Stimulated activated CD8-positive, alpha-beta memory T cell treated with anti-CD3 and anti-CD28 coated beads, Interleukin-15, amount 100 ng/mL, for 4 hours (primary cell): Measurements from ENCODE around the gene LSP1.
A peak's percentile ranks its signal among the peaks of the same experiment; 100 is the strongest.

ENCODE experiments used
- DNase-seq, 2 donors: peaks; one replicate each; pipeline ENCODE4 v3.0.0-alpha.2; 2020; ENCODE audit warnings: low read depth in 2 of 2

LSP1 gene

GRCh38 chr11:1836011-1836945 lies 16.6 kb upstream of the LSP1 start:
- no peak for DNase-seq

DNA sequence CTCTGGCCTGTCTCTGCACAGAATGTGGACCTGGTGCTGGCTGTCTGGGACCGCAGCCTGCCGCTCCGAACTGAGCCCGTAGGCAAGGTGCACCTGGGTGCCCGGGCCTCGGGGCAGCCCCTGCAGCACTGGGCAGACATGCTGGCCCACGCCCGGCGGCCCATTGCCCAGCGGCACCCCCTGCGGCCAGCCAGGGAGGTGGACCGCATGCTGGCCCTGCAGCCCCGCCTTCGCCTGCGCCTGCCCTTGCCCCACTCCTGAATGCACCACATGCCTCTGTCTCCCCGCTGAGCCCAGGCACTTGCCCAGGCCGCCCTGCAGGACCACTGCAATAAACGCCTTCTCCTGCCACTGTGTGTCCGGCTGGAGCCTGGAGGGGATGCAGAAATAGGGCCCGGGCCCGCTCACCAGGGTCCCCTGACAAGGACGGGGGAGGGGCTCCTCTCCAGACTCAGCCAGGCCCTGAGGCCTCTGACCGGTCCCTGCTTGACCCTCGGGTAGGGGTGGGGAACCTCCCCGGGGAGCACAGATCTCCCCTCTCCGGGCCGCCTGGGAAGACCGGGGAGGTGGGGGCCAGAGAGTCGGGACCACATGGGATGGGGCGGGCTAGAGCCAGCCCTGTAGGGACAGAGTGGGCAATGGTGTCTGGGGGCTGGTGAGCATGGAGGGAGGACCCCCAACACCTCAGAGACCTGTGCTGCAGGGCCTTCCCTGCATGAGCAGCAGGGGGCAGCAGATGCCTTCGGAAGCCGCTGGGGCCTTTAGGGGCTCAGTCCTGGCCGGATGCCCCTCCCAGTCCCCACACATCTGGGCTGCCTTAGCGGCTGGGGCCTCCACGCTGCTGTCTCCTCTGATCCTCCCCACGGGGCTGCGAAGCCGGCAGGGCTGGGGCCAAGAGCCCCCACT lies 15.5 kb upstream of the LSP1 start:
- DNase-seq, result peak; percentile 58 to 60

GRCh38 chr11:1838077-1838425 lies 14.8 kb upstream of the LSP1 start:
- DNase-seq, result no peak

DNA sequence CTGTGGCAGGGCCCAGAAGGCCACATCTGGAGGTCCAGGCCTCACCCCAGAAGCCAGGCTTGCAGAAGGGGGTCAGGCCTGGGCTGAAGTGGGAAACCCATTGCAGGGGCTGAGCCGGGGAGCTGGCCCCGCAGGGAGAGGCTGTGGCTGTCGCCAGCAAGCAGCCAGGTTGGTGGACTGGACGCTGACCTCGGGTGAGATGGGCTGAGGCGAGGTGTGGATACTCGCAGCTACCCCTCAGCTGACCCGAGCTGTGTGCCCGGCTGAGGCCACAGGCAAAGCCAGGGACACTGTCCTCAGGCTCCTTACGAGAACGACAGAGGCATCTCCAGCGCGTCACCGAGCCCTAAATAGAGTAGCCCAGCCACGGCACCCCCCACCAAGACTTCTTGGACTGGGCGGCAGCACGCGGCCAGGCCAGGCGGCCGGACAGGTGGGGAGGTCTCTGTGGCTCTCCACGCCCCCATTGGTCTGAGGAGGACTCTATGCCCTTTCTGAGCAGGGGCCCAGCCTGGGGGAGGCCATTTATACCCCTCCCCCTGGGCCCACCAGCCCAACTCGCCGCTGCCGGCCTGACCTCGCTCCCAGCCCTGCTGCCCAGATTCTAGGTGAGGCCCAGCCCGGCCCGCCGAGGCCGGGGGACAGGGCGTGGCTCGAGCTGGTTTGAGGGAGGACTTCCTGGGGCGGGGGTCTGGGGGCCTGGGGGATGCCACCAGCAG lies 14.3 kb upstream of the LSP1 start, which contains the start of gene TNNI2:
TSS of gene TNNI2 (plus strand) at position 556 of the 719 bp plus-strand sequence. CDS start 716 bp downstream, outside the sequence.
- no peak for DNase-seq

DNA sequence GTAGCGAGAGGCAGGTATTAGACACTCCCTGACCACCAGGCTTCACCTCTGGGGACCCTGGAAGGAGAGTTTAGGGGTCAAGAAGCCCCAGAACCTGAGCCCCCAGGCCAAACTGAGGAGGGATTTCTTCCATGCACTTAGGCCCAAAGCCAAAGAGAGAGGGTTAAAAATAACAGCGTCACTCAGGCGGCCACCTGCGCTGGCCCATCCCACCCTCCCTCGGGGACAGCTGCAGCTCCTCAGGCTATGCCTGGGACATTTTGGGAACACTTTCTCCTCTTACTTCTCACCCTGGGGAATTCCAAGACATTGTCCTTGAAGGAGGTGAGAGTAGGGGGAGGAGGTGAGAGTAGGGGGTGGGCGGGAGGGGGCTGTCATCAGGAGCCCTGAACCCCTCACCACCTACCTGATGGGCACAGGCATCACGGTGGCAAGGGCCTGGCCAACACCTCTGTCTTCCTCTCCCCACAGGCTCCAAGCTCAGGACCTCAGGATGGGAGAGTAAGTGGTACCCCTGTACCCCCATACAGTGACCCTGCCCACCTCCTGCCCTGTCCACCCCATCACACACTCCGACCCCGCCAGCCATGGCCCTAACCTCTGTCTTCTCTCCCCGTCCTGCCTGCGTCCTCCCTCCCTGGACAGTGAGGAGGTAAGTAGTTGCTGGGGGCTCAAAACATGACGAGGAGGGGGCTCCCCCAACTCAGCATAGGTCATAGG lies 13.5 kb upstream of the LSP1 start:
- DNase-seq, result no peak

GRCh38 chr11:1839924-1840779 lies 12.7 kb upstream of the LSP1 start:
- no peak for DNase-seq

- no peak for DNase-seq
Observed at GRCh38 chr11:1840780-1841480, 12.0 kb upstream of the LSP1 start.

- no peak for DNase-seq
Observed at GRCh38 chr11:1841511-1842148, 11.3 kb upstream of the LSP1 start.

GRCh38 chr11:1842149-1843097 lies 10.5 kb upstream of the LSP1 start:
- no peak for DNase-seq

- DNase-seq, result no peak
Observed at GRCh38 chr11:1843098-1843473, 9.8 kb upstream of the LSP1 start.

GRCh38 chr11:1843796-1844195 lies 9.1 kb upstream of the LSP1 start:
- DNase-seq, result no peak

- no peak for DNase-seq
Observed at GRCh38 chr11:1844221-1845094, 8.4 kb upstream of the LSP1 start.

DNA sequence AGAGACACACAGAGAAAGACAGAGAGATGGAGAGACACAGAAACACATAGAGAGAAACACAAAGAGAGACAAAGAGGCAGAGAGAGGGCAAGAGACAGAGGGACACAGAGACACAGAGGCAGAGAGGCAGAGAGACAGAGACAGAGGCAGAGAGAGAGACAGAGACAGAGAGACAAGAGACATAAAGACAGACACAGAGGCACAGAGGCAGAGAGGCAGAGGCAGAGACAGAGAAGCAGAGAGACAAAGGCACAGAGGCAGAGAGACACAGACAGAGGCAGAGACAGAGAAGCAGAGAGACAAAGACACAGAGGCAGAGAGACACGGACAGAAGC lies 7.8 kb upstream of the LSP1 start:
- no peak for DNase-seq

DNA sequence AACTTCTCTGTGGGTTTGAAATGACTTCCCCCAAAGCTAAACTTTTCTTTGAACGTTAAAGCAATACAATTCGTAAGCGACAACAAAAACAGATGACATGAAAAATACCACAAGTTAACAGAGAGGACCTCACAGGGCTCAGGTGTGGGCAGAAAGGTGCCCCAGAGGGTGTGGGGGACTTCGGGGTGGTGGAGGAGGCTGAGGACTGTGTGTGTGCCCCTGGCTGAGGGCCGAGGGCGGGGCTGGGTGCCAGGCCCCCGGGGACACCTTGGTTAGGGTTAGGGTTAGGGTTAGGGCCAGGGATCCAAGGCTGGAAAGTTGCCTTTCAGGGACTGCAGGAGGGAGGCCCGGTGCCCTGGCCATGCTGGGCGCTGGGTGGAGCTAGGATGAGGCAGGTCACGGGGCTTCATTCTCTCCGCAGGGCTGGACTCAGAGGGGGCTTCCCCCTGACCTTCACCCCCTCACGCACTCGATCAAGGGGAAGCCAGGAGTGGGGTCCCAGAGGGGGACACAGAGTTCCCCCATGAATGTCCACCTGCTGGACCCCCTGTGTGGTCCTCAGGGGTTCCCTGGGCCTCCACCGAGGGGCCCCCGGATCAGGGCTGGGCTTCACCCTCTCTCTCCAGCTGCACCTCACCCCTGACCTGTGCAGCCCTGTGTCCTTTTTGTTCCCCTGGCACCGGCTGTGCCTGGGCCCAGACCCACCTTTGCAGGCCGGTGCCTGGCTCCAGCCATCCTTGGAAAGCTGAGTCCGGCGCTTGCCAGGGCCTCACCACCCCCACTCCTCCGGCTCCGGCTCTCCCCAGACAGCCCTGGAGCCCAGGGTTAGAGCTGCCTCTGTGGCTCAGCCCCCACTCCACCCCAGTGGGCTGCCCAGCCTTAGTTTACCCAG lies 7.1 kb upstream of the LSP1 start:
- no peak for DNase-seq

DNA sequence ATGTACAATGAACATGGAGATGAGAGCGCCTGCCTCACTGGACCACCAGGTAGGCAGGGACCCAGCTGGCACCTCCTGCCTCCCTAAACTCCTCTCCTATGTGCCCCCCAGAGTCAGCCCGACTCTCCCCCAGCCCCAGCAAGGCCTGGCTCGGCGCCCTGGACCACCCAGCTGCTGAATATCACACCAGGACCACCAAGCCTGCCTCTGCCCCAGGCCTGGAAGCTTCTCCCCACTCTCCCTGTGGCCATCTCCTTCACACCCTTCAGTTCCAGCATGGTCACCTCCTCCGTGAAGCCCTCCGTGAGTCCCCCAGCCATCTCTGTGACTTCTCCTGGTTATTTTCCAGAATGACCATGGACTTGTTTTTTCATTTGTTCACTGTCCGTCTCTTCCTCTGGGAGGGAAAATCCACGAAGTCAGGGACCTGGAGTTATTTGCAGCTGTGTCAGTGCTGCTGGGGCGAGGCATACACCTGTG lies 6.4 kb upstream of the LSP1 start:
- DNase-seq, result no peak
